Kidney (tissue), 14 donors: Measurements from ENCODE around the gene AANAT. TPM values are rescaled to one million over a fixed set of nuclear protein-coding genes. Genes with fewer than 3 reads are reported as not detected.

Source experiments
- DNase-seq, 5 donors: peaks; one replicate each; pipeline ENCODE4 v3.0.0-alpha.2; 2013 to 2020
- FAIRE-seq: peaks from 2 replicates; lab custom pipeline; 2012; peaks lifted over from hg19 to GRCh38; lab: Jason Lieb, UNC
- H3K27ac ChIP-seq, 2 donors: one replicate each; pipeline ENCODE4 v1.7.0; 2013; ENCODE audit warnings: low read depth in 2 of 2, low read length in 2 of 2, inconsistent platforms in 1 of 2
- H3K27me3 ChIP-seq: one replicate; pipeline ENCODE4 v1.7.1; 2013; ENCODE audit warnings: low read length, inconsistent platforms; ENCODE audit not compliant: control insufficient read depth, insufficient read depth
- H3K36me3 ChIP-seq, 3 donors: one replicate each; pipeline versions ENCODE4 v1.7.0 to v1.7.1; 2013; ENCODE audit warnings: low read length in 3 of 3, control low read depth in 1 of 3, inconsistent platforms in 1 of 3; ENCODE audit not compliant: insufficient read depth in 3 of 3, control insufficient read depth in 2 of 3
- H3K4me1 ChIP-seq, 3 donors: one replicate each; pipeline versions ENCODE4 v1.7.0 to v1.7.1; 2013; ENCODE audit warnings: low read length in 3 of 3, inconsistent platforms in 1 of 3, low read depth in 1 of 3; ENCODE audit not compliant: control insufficient read depth in 2 of 3, insufficient read depth in 2 of 3
- H3K4me3 ChIP-seq, 3 donors: one replicate each; pipeline versions ENCODE4 v1.7.0 to v1.8.1; 2013; ENCODE audit warnings: low read length in 3 of 3, control low read depth in 1 of 3, inconsistent platforms in 1 of 3
- H3K9ac ChIP-seq, 3 donors: one replicate each; pipeline versions ENCODE4 v1.7.0 to v1.7.1; 2013; ENCODE audit warnings: low read length in 3 of 3, control low read depth in 1 of 3, inconsistent platforms in 1 of 3
- H3K9me3 ChIP-seq, 3 donors: one replicate each; pipeline versions ENCODE4 v1.7.0 to v1.7.1; 2013; ENCODE audit warnings: low read length in 3 of 3, control low read depth in 1 of 3, inconsistent platforms in 1 of 3; ENCODE audit not compliant: control insufficient read depth in 2 of 3, insufficient read depth in 1 of 3
- CTCF ChIP-seq: IDR thresholded peaks from 3 replicates; pipeline ENCODE4 v1.5.1; 2012; ENCODE audit warnings: mild to moderate bottlenecking, moderate library complexity, borderline replicate concordance; ENCODE audit not compliant: insufficient read depth; ENCODE audit errors: extremely low read depth
- intact Hi-C: fragments of 100-400 bp; cut with DNase I; formaldehyde crosslinking; loops from one replicate; pipeline ENCODE4 v1.11.1; 2022
- polyA plus RNA-seq: library from polyadenylated mRNA; stranded (reverse); fragments of 350-450 nt; fragmentation: Illumina TruSeq; extraction: RNeasy Lipid Tissue Mini Kit (QIAGEN cat#74804); gene quantifications from one replicate; pipeline ENCODE4 v1.2.3, GENCODE V29; 2014; ENCODE audit warnings: low read depth, low replicate concordance; ENCODE audit not compliant: insufficient read depth
- total RNA-seq: library from RNA; stranded (reverse); fragmentation: NEBNext Ultra II Directional; extraction: Animal tissue kit (Norgen Biotek cat#: 25700); gene quantifications from one replicate; pipeline ENCODE4 v1.2.1, GENCODE V29; 2021
- donor health status: control.
- donor health status: control.
- donor health status: control.
- donor health status: control.
- donor health status: control.
- donor health status: DM: yes; HTN: yes; CAD: no.
- donor health status: Normal renal cell carcinoma (clear cell type).

AANAT gene
- total and polyA plus RNA-seq, 2 donors from 2014 or later, result not detected

- Histone ChIP-seq H3K4me3 (no peak overlapping the region), H3K4me1 (no peaks in the 10 kb centered on the region), H3K9me3 (no peaks in the 10 kb centered on the region), H3K27me3 (no peaks in the 10 kb centered on the region), H3K9ac (no peak overlapping the region), H3K27ac (no peak overlapping the region), H3K36me3 (no peaks in the 10 kb centered on the region)
- DNase-seq (peak in 4 of 5 donors; percentile 56 to 73 (median 63)), FAIRE-seq (no peak)
- intact Hi-C loops, result no loop called here
- TF ChIP-seq CTCF, result peak; percentile 54
These were observed 8.6 kb upstream of the AANAT start for GRCh38 chr17:76458580-76459490.

GRCh38 chr17:76459674-76460073, 7.7 kb upstream of the AANAT start:
- FAIRE-seq (no peak), DNase-seq (peak in 1 of 5 donors; percentile 15)
- H3K9ac ChIP-seq, result no peak overlapping the region
- intact Hi-C loops, result loop anchor here (5.0 kb wide), 1 partner anchor 48 kb away; no protein-coding TSS in a partner anchor
- TF ChIP-seq CTCF, result no peak
- H3K4me1 ChIP-seq, result no peaks in the 10 kb centered on the region
- no peak overlapping the region for H3K4me3 ChIP-seq
- no peak overlapping the region for H3K27ac ChIP-seq
- H3K9me3 ChIP-seq, result no peaks in the 10 kb centered on the region
- no peaks in the 10 kb centered on the region for H3K27me3 ChIP-seq
- no peaks in the 10 kb centered on the region for H3K36me3 ChIP-seq

- Histone ChIP-seq H3K9ac (no peak overlapping the region), H3K9me3 (no peaks in the 10 kb centered on the region), H3K4me3 (no peak overlapping the region), H3K27ac (no peak overlapping the region), H3K36me3 (no peaks in the 10 kb centered on the region), H3K4me1 (no peaks in the 10 kb centered on the region), H3K27me3 (no peaks in the 10 kb centered on the region)
- intact Hi-C loops, result loop anchor here (5.0 kb wide), 1 partner anchor 45 kb away; no protein-coding TSS in a partner anchor
- DNase-seq (peak in 1 of 5 donors; percentile 29), FAIRE-seq (no peak)
- TF ChIP-seq CTCF, result no peak
These were observed 5.4 kb upstream of the AANAT start for GRCh38 chr17:76461765-76462555.
